Placental pericyte (primary cell): ENCODE data around the gene MORF4L2. TPM values are rescaled to one million over a fixed set of nuclear protein-coding genes. Genes with fewer than 3 reads are reported as not detected.

Source experiments
- total RNA-seq: library from RNA; depleted of rRNA; stranded (reverse); fragments of >200 nt; gene quantifications from 2 replicates; pipeline ENCODE4 v1.2.3, GENCODE V29; 2012

Gene MORF4L2, protein sequence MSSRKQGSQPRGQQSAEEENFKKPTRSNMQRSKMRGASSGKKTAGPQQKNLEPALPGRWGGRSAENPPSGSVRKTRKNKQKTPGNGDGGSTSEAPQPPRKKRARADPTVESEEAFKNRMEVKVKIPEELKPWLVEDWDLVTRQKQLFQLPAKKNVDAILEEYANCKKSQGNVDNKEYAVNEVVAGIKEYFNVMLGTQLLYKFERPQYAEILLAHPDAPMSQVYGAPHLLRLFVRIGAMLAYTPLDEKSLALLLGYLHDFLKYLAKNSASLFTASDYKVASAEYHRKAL
- total RNA-seq, result 773 and 866 TPM in 2 replicates

GRCh38 chrX:103686199-103687072 lies at the start of gene MORF4L2:
Gene MORF4L2 (minus strand): TSS chrX:103686699. CDS start chrX:103677027, 9,672 bp downstream.

DNA sequence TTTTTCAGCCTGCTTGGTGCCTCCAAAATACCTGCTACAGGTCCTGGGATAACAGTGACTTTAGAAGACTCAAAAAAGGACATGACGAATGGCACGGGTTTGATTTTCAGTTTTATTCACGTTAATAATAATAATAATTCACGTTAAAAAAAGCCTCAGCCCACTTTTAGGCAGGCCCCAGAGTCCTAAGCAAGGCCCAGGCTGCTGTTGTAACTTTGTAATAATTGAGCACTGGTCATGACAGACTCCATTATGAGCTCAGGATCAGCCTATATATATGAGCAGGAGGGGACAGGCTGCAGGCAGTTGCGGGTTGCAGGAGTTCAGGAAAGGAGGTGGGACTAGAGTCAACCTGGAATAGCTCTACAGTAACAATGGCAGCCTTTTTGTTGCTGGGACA lies 24.1 kb upstream of the MORF4L2 start, which contains the start of gene TMEM31:
TMEM31 (plus strand) TSS at position 301 of the 400 bp plus-strand sequence. CDS start 1,350 bp downstream, outside the sequence.

GRCh38 chrX:103628386-103629317 lies 57.8 kb downstream of the MORF4L2 start, which contains the start of gene TCEAL1:
Gene TCEAL1 (plus strand): TSS chrX:103628975. CDS start chrX:103629917, 942 bp downstream.

Other genes starting within 250 kb of the MORF4L2 start
- under 0.01 TPM in 1 of 2 replicates, not detected in the other for gene RAB40A, start 167.2 kb downstream of the MORF4L2 start, total RNA-seq
- 12.5 and 31.7 TPM in 2 replicates for gene TCEAL4, start 101.2 kb downstream of the MORF4L2 start, total RNA-seq
- gene TCEAL3, start 78.7 kb downstream of the MORF4L2 start, total RNA-seq, result 4.6 and 12.9 TPM in 2 replicates
- gene TCEAL1, start 57.7 kb downstream of the MORF4L2 start, total RNA-seq, result 10.5 and 16.8 TPM in 2 replicates
- gene TMEM31, start 24.2 kb upstream of the MORF4L2 start, total RNA-seq, result not detected in 2 replicates
- gene PLP1, start 90.1 kb upstream of the MORF4L2 start, total RNA-seq, result not detected in 2 replicates
- 0.14 TPM in 1 of 2 replicates, not detected in the other for gene RAB9B, start 145.6 kb upstream of the MORF4L2 start, total RNA-seq